HG02852 (cell line): ENCODE measurements around the gene MOB3B.

Experiments used
- ATAC-seq: cut with Tn5 transposase; IDR thresholded peaks from one replicate; pipeline ENCODE4 v1.9.1; 2021; ENCODE audit warnings: mild to moderate bottlenecking, moderate library complexity; ENCODE audit not compliant: unreplicated experiment

MOB3B gene

GRCh38 chr9:27369591-27369990 is 160.0 kb downstream of the MOB3B start:
- no peak for ATAC-seq

DNA sequence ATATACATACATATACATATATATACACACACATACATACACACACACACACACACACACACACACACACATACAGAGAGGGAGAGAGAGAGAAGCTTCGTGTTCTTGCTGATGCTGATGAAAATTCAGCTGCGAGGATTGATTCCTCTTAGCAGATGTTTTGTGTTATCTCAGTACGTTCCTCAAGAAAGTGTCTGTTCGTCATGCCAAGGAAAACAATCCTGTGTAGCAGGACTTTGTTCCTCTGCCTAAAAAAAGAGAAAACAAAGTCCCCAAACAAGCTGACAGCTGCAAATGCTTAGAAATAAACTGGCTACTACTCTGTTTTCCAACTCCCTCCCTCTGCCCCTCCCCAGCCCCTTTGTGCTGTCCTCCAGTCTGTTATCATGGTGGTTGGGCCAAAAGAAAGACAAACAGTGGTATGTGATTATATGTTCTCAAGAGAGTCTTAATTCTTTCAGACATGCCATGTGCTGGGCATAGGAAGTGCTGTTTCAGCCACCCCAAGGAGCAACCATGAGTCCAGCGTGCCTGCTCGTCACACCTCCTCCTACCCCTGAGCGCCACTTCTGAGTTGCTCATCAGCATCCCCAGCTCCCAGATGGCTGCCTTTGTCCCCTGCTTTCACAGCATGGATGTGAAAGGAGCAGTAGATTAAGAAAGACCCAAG is 161.2 kb downstream of the MOB3B start:
- ATAC-seq: no peak

DNA sequence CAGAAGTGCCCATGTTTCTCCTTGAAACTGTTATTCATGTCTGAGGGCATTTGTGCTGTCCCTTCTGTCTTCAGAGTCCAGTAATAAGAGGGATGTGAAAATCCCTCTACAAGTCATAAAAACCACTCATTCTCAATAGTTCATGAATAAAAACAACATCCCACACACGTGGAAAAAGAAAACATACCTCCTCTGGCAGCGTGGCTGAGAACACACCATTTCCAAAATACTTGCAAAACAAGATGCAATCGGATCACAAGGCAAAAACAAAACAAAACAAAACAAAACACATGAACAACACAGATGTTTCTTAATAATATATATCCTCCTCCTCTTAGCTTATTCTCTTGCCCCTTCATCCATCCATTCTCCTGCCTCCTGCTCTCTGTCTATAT is 161.7 kb downstream of the MOB3B start:
- ATAC-seq: no peak

- peak; percentile 74 for ATAC-seq
These were observed 162.3 kb downstream of the MOB3B start for GRCh38 chr9:27367175-27367798.

DNA sequence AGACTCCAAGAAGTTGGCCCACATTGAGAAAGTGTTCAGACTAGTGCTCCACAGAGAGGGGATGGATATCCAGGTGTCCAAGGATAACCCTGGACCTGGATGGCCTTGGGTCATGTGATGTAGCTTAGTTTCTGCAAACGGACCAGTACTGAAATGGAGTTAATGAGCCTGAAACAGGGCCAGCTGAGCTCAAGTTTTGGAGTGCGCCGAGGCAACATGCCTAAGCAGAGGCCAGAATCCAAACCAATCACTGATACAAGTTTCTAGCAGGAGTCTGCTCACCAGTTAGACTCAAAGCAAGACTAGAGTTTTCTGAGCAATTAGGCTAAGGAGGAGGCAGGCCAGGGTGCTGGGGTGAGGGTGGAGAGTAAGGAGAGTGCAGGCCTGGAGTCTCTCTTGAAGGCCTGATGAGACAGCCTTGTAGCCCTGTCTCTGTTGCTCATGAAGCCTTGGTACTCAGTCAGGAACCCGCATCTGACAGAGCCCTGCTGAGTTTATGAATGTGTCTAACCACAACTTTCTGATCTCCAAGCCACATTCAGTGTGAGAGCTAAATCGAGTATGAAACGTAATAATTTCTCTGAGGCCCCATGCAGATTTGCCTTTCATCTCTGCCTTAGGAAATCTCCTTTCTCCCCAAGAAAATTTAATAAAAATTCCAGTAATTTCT is 163.8 kb downstream of the MOB3B start:
- ATAC-seq: peak; percentile 85

GRCh38 chr9:27362447-27363210 is 167.0 kb downstream of the MOB3B start:
- no peak for ATAC-seq

DNA sequence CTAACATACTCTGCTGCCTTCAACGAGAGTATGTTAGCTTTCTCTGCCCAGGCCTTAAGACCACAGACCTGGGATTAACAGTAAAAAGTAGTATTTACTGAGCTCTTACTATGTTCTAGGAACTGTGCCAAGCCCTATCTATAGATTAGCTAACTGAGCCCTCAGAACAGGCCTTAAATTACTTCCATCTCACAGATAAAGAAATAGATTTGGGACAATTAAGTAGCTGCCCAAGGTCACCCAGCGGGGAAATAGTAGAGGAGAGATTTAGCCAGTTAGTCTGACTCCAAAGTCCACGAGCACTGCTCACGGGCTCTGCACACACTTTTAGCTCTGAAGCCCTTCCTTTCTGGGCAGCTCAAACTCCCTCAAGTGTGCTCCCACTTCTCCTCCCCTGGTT is 168.1 kb downstream of the MOB3B start:
- ATAC-seq: no peak

DNA sequence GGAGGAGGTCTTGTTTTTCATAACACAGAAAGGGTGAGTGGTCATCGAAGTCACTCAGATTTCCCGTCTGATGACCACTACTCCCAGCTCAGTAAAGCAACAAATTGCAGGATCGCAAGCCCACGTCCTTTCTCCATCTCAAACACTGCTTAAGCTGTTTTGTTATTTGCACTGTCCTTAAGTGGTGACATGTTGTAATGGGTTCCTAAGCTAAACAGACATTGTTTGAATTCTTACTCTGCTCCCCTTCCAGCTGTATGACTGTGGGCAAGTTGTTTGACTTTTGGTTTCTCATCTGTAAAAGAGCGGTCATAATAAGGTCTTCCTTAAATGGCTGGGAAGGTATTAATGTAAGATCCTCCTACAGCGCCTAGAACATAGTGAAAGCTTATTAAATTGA is 169.9 kb downstream of the MOB3B start:
- no peak for ATAC-seq

- ATAC-seq: no peak
These were observed 171.6 kb downstream of the MOB3B start for GRCh38 chr9:27358007-27358406.

GRCh38 chr9:27356446-27356845 is 173.2 kb downstream of the MOB3B start:
- no peak for ATAC-seq

- ATAC-seq: no peak
These were observed 174.4 kb downstream of the MOB3B start for GRCh38 chr9:27355166-27355565.

DNA sequence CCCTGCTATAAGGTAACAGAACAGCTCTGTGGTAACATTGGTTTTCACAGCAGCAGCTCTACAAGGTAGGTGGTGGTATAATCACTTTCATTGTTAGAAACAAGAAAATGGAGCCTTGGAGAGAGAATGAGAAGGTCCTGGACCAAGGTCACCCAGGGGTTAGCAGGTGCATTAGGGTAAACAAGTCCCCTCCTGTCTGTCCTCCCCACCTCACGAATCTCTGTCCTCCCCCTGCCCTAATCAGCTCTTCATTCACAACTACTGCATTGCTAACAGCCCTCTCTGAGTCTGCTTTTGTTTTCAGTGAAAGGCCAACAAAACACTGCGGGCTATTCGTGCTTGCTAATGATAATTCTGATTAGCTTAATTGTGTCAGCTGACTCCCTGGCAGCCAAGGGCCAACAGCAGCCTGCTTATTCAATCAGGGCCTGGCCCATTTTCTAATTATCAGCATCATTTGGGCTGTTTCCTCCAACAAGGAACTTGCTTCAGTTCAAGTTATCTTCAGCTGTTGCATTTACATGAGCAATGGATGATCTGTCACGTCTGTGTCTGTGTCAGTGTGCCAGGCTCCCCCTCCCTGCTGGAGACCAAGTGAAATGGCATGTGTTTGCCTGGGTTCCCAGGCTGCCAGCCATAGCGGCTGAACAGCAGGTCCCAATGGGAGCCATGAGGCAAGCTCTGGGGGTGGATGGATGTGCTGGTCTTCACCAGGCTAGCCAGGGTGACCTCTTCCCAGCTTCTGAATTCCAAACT is 176.0 kb downstream of the MOB3B start:
- peak; percentile 81 for ATAC-seq

DNA sequence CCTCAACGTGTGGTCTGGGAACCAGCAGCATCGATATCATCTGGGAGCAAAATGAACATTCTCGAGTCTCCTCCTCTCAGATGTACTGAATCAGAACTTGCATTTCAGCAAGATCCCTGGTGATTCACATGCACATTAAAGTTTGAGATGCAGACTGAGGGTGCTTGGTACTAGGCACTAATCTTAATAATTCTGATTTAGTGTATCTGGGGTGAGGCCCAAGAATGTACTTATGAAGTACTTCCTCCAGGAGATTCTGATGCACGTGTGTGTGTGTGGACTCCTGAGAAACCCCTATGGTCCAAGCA is 176.5 kb downstream of the MOB3B start:
- ATAC-seq: no peak

- ATAC-seq: peak; percentile 39
These were observed 177.0 kb downstream of the MOB3B start for GRCh38 chr9:27352457-27353165.

DNA sequence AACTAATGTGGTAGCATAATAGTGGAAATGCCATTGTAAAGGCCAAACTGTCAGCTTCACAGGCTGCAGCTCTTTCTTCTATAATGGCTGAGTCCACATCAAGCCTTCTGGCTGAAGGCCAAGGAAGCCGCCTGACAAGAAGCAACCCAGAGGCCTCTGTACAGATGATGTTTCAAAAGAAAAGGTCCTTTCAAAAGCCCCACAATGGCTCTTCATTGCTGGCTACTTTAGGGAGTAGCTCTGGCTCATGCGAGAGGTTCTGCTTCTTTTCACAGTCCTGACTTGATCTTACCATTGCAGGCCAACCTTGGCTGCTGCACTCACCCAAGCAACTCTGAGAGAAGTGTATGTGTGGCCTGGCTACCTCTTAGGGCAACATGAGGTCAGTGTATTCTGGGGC is 178.2 kb downstream of the MOB3B start:
- no peak for ATAC-seq

DNA sequence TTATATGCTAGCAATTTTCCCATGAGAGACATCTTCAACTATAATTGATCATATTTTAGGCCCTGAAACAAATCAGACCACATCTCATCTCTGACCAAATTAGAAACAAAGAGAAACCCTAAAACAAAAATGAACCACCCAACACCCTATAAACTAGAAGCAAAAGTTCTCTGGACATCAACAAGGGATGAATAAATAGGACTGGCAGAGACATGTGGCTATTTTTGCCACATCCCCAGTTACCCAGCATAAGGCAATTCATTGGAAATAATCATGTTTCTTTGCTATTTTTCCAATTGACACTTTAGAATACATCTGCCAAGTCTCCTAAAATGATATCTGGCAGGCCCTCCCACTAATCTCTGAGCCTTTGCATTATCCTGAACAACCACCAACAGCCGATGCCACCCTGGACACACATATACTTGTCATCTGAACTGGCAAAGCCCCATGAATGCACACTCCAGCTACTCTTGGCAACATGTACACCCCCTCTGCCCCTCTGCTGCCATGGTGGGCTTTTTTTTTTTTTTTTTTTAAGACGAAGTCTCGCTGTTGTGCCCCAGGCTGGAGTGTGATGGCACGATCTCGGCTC is 179.1 kb downstream of the MOB3B start:
- no peak for ATAC-seq

GRCh38 chr9:27349698-27350080 is 179.9 kb downstream of the MOB3B start:
- ATAC-seq: no peak

GRCh38 chr9:27348785-27349697 is 180.6 kb downstream of the MOB3B start:
- ATAC-seq: no peak

DNA sequence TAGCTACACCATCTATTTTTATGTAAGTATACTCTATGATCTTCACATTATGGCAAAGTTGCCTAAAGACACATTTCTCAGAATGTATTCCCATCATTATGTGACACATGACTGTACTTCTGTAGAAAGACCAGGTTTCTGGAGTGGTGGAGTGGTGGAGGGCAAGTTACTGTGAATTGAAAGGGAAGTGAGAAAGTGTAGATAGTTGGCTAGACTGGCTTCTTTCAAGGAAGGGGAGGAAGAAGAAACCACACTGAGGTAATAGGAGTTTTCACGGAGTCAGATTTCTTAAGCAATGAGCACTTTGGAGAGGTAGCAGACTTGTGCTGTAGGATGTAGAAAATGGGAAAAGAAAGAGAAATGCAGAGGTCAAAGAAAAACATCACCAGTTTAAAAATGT is 181.7 kb downstream of the MOB3B start:
- no peak for ATAC-seq
